K562 (cell line): ENCODE results near the gene MON2.

Source experiments
- EP300 ChIP-seq: IDR thresholded peaks from 2 replicates; pipeline ENCODE4 v1.6.1; 2012; ENCODE audit warnings: low read length, improper control_type of control experiment
- FOXP4 ChIP-seq: sonication (generic); formaldehyde crosslinking; IDR thresholded peaks from 2 replicates; pipeline ENCODE4 v1.8.0; 2022; ENCODE audit warnings: mild to moderate bottlenecking, missing genetic modification reagents, borderline replicate concordance
- GTF3C2 ChIP-seq: IDR thresholded peaks from 3 replicates; pipeline ENCODE4 v1.6.1; 2011; ENCODE audit warnings: borderline replicate concordance, mild to moderate bottlenecking, moderate library complexity; ENCODE audit not compliant: insufficient read length; ENCODE audit errors: extremely low read depth
- MXI1 ChIP-seq: IDR thresholded peaks from 2 replicates; pipeline ENCODE4 v1.6.1; 2011; ENCODE audit warnings: low read depth, mild to moderate bottlenecking, improper control_type of control experiment, low read length
- MYNN ChIP-seq, 2 experiments: sonication (generic); formaldehyde crosslinking in 1 of 2; IDR thresholded peaks; 2 replicates each; pipeline versions ENCODE4 v1.5.0 to v1.6.1; 2016 to 2020; ENCODE audit warnings: antibody characterized with exemption in 1 of 2, missing genetic modification reagents in 1 of 2
- POLR2A ChIP-seq: fragments of 450-650 bp; conservative IDR thresholded peaks from 2 replicates; pipeline ENCODE4 v1.6.1; 2016
- SAP30 ChIP-seq: fragments of 200-600 bp; sonication (generic); IDR thresholded peaks from 2 replicates; pipeline ENCODE4 v1.6.1; 2012; ENCODE audit warnings: borderline replicate concordance, low read depth, mild to moderate bottlenecking, moderate library complexity, low read length, control low read depth, inconsistent platforms; ENCODE audit not compliant: insufficient read depth, poor library complexity, severe bottlenecking
- ZNF175 ChIP-seq: fragments of 200-800 bp; sonication (Bioruptor generic); IDR thresholded peaks from 2 replicates; pipeline ENCODE4 v1.6.1; 2016; ENCODE audit warnings: low read depth, mild to moderate bottlenecking, missing genetic modification characterization, missing compliant biosample characterization
- ZNF212 ChIP-seq: fragments of 450-650 bp; formaldehyde crosslinking; IDR thresholded peaks from 2 replicates; pipeline ENCODE4 v1.4.0; 2020; ENCODE audit warnings: mild to moderate bottlenecking
- TF ChIP-seq, protein P1 (sequence below), 3 experiments: IDR thresholded peaks in 2 of 3; conservative IDR thresholded peaks in 1 of 3; 2 replicates each; pipeline ENCODE4 v1.5.1; 2011 to 2012; ENCODE audit warnings: low read length in 3 of 3, mild to moderate bottlenecking in 3 of 3, control low read depth in 2 of 3, improper control_type of control experiment in 1 of 3, inconsistent platforms in 1 of 3, low read depth in 1 of 3, mixed read lengths in 1 of 3, moderate library complexity in 1 of 3; ENCODE audit not compliant: insufficient read depth in 2 of 3

DNA sequence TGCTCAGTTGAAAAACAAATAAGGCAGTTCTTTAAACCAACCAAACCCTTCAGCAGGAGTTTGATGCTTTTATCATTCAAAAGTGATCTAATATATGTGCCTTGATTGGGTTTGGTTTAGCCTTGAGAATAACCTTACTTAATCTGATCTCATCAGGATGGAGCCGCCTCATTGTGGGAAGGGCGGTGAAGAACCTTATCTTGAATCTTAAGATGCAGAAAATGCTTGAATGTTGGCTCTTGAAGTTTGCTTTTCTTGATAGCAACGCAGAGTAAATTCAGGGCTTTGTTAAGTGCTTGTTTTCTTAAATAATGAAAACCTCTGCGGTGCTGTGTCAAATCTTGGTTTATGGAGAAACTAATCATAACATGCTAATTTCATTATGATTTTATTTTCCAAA lies 138.2 kb downstream of the MON2 start:
- no peak for TF ChIP-seq ZNF175 (CRISPR knock-in tag)
- no peak for TF ChIP-seq FOXP4 (CRISPR knock-in tag)
- TF ChIP-seq ZNF212, result no peak
- TF ChIP-seq SAP30, result no peak
- TF ChIP-seq MXI1, result no peak
- no peak for TF ChIP-seq MYNN (IDR thresholded peaks at IDR 0.05)
- no peak for TF ChIP-seq MYNN (CRISPR knock-in tag; IDR thresholded peaks at IDR 0.05)
- no peak for TF ChIP-seq POLR2A
- TF ChIP-seq GTF3C2, result no peak
- TF ChIP-seq, protein P1, sequence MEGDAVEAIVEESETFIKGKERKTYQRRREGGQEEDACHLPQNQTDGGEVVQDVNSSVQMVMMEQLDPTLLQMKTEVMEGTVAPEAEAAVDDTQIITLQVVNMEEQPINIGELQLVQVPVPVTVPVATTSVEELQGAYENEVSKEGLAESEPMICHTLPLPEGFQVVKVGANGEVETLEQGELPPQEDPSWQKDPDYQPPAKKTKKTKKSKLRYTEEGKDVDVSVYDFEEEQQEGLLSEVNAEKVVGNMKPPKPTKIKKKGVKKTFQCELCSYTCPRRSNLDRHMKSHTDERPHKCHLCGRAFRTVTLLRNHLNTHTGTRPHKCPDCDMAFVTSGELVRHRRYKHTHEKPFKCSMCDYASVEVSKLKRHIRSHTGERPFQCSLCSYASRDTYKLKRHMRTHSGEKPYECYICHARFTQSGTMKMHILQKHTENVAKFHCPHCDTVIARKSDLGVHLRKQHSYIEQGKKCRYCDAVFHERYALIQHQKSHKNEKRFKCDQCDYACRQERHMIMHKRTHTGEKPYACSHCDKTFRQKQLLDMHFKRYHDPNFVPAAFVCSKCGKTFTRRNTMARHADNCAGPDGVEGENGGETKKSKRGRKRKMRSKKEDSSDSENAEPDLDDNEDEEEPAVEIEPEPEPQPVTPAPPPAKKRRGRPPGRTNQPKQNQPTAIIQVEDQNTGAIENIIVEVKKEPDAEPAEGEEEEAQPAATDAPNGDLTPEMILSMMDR (IDR thresholded peaks at IDR 0.05 in 2 of 3, conservative IDR thresholded peaks at IDR 0.05 in 1 of 3; ENCODE audit: insufficient read depth in 2 of 3, low read depth in 1 of 3, low read length in 3 of 3), result no peak
- no peak for TF ChIP-seq EP300
